Panc1 (cell line): ENCODE measurements around the gene STX7. TPM values are rescaled to one million over a fixed set of nuclear protein-coding genes. Genes with fewer than 3 reads are reported as not detected.

ENCODE experiments used
- ATAC-seq: fragments of 200-7000 bp; cut with Tn5 transposase; 2 replicates; pipeline ENCODE4 v1.9.1; 2020; ENCODE audit warnings: mild to moderate bottlenecking, moderate library complexity
- BruUV-seq: library from RNA; stranded (reverse); fragments of 400-500 nt; replicated peaks from 2 replicates; lab custom pipeline; 2021; lab: Mats Ljungman, UMichigan
- CTCF ChIA-PET: fragments of 300-600 bp; sonication (Branson Sonifier 250); formaldehyde crosslinking; loops from one replicate; lab custom pipeline; 2022; ENCODE audit warnings: antibody characterized with exemption; lab: Charles Lee
- POLR2A ChIA-PET: fragments of 300-600 bp; sonication (Branson Sonifier 250); formaldehyde crosslinking; loops from one replicate; lab custom pipeline; 2022; ENCODE audit warnings: antibody characterized with exemption; lab: Charles Lee
- DNase-seq: peaks from one replicate; pipeline ENCODE4 v3.0.0-alpha.2; 2010; ENCODE audit warnings: low read depth, low spot score
- H3K27ac ChIP-seq: 2 replicates; pipeline ENCODE4 v1.5.1; 2011; ENCODE audit warnings: mild to moderate bottlenecking, low read length, inconsistent platforms
- H3K27me3 ChIP-seq: fragments of 200-500 bp; sonication (Bioruptor generic); 2 replicates; pipeline ENCODE4 v1.6.0; 2014; ENCODE audit warnings: low read length, inconsistent platforms; ENCODE audit not compliant: control insufficient read depth, insufficient read depth
- H3K36me3 ChIP-seq: fragments of 200-500 bp; sonication (Bioruptor generic); 2 replicates; pipeline ENCODE4 v1.5.1; 2014; ENCODE audit warnings: inconsistent platforms, mild to moderate bottlenecking, low read length, moderate library complexity; ENCODE audit not compliant: control insufficient read depth, insufficient read depth
- H3K4me1 ChIP-seq: 2 replicates; pipeline ENCODE4 v1.5.1; 2011; ENCODE audit warnings: inconsistent platforms, mild to moderate bottlenecking, low read length, moderate library complexity; ENCODE audit not compliant: control insufficient read depth, insufficient read depth
- H3K4me3 ChIP-seq, 2 experiments: 2 replicates each; pipeline ENCODE4 v1.5.1; 2011 to 2012; ENCODE audit warnings: low read depth in 2 of 2, low read length in 2 of 2, mild to moderate bottlenecking in 2 of 2, inconsistent platforms in 1 of 2, moderate library complexity in 1 of 2
- H3K9me3 ChIP-seq: fragments of 200-500 bp; sonication (Bioruptor generic); 2 replicates; pipeline ENCODE4 v1.5.1; 2014; ENCODE audit warnings: low read depth, mild to moderate bottlenecking, inconsistent platforms, low read length, moderate library complexity; ENCODE audit not compliant: control insufficient read depth, insufficient read depth
- CTCF ChIP-seq: fragments of 450-650 bp; IDR thresholded peaks from 2 replicates; pipeline ENCODE4 v1.5.1; 2017; ENCODE audit warnings: mild to moderate bottlenecking
- POLR2AphosphoS5 ChIP-seq: IDR thresholded peaks from 2 replicates; pipeline ENCODE4 v1.6.1; 2012; ENCODE audit warnings: mild to moderate bottlenecking, low read depth, low read length, moderate library complexity
- REST ChIP-seq, 2 experiments: IDR thresholded peaks; 2 replicates each; pipeline ENCODE4 v1.6.1; 2011 to 2012; ENCODE audit warnings: low read depth in 2 of 2, control low read depth in 1 of 2, low read length in 1 of 2, mild to moderate bottlenecking in 1 of 2, moderate library complexity in 1 of 2; ENCODE audit not compliant: insufficient read depth in 1 of 2
- TCF7L2 ChIP-seq: IDR thresholded peaks from 2 replicates; pipeline ENCODE4 v1.6.1; 2011; ENCODE audit warnings: mild to moderate bottlenecking, low read depth, low read length, inconsistent platforms
- in situ Hi-C: cut with HindIII; loops from 2 replicates; pipeline ENCODE4 v1.10.0; 2016; ENCODE audit warnings: low sequenced_read_pairs, low pct_unique_long_range_greater_than_20kb
- intact Hi-C: fragments of 100-400 bp; cut with micrococcal nuclease; formaldehyde crosslinking; loops from one replicate; pipeline ENCODE4 v1.10.0; 2022; ENCODE audit not compliant: unreplicated experiment
- total RNA-seq: library from RNA; stranded (reverse); gene quantifications from one replicate; pipeline ENCODE4 v1.2.1, GENCODE V29; 2021; ENCODE audit not compliant: unreplicated experiment

The STX7 gene
- total RNA-seq, 1 experiment from 2014 or later, result 40.6 TPM

- H3K27me3 ChIP-seq, result no peaks in the 10 kb centered on the region; the same call in none of the 2 replicates
- no peak for ATAC-seq
- in situ Hi-C loops, result no loop called here
Observed at GRCh38 chr6:132548746-132549463, 36.0 kb upstream of the STX7 start.

GRCh38 chr6:132544826-132545225, 31.9 kb upstream of the STX7 start:
- Histone ChIP-seq H3K4me1 (no peaks in the 10 kb centered on the region), H3K4me3 (no peak overlapping the region), H3K27me3 (peaks cover 13% of the 10 kb centered on the region), H3K36me3 (no peaks in the 10 kb centered on the region), H3K27ac (no peak overlapping the region), H3K9me3 (no peaks in the 10 kb centered on the region)
- ChIA-PET CTCF (no interaction called here), POLR2A (no interaction called here)
- DNase-seq (no peak), ATAC-seq (no peak)
- intact Hi-C loops (no loop called here), in situ Hi-C loops (no loop called here)
- no TSS peak for BruUV-seq
- TF ChIP-seq CTCF (no peak), POLR2AphosphoS5 (no peak), TCF7L2 (no peak), REST (IDR thresholded peaks at IDR 0.05; ENCODE audit: insufficient read depth in 1 of 2, low read depth in 2 of 2, low read length in 1 of 2) (no peak)

More at GRCh38 chr6:132548746-132549463, 36.0 kb upstream of the STX7 start:
- no peaks in the 10 kb centered on the region for H3K4me1 ChIP-seq
- H3K36me3 ChIP-seq, result no peaks in the 10 kb centered on the region
- no peak for DNase-seq
- H3K27ac ChIP-seq, result no peak overlapping the region
- intact Hi-C loops, result no loop called here
- H3K4me3 ChIP-seq, result no peak overlapping the region
- ChIA-PET POLR2A (no interaction called here), CTCF (no interaction called here)
- BruUV-seq, result no TSS peak
- no peaks in the 10 kb centered on the region for H3K9me3 ChIP-seq
- TF ChIP-seq CTCF (no peak), REST (IDR thresholded peaks at IDR 0.05; ENCODE audit: insufficient read depth in 1 of 2, low read depth in 2 of 2, low read length in 1 of 2) (no peak)
